ENCODE data around the gene MAP7. TPM values are rescaled to one million over a fixed set of nuclear protein-coding genes. Genes with fewer than 3 reads are reported as not detected.
"Not testable (repeated sequence)": the region's sequence is repeated elsewhere in the genome, so short reads cannot be mapped to it uniquely, and the experiment has no call there.

Gene MAP7
- total RNA-seq, 1 donor = 30.4 TPM

GRCh38 chr6:136403110-136403980 lies 146.9 kb downstream of the MAP7 start:
- DNase-seq (ENCODE audit: low read depth in 2 of 3, low spot score in 2 of 3) = peak in 1 of 3 donors; percentile 40

GRCh38 chr6:136401749-136402148 lies 148.5 kb downstream of the MAP7 start:
- DNase-seq (ENCODE audit: low read depth in 2 of 3, low spot score in 2 of 3) = no peak

- not testable (repeated sequence) for DNase-seq (ENCODE audit: low read depth in 2 of 3, low spot score in 2 of 3)
These were observed 149.0 kb downstream of the MAP7 start for GRCh38 chr6:136401236-136401635.

GRCh38 chr6:136398453-136398852 lies 151.8 kb downstream of the MAP7 start:
- DNase-seq (ENCODE audit: low read depth in 2 of 3, low spot score in 2 of 3) = no peak

- no peak for DNase-seq (ENCODE audit: low read depth in 2 of 3, low spot score in 2 of 3)
These were observed 153.3 kb downstream of the MAP7 start for GRCh38 chr6:136396908-136397307.

GRCh38 chr6:136390959-136391358 lies 159.3 kb downstream of the MAP7 start:
- DNase-seq (ENCODE audit: low read depth in 2 of 3, low spot score in 2 of 3) = not testable (repeated sequence)

- DNase-seq (ENCODE audit: low read depth in 2 of 3, low spot score in 2 of 3) = no peak
These were observed 162.9 kb downstream of the MAP7 start for GRCh38 chr6:136387316-136387715.

GRCh38 chr6:136383268-136383937 lies 166.8 kb downstream of the MAP7 start:
- no peak for DNase-seq (ENCODE audit: low read depth in 2 of 3, low spot score in 2 of 3)

GRCh38 chr6:136382676-136383252 lies 167.5 kb downstream of the MAP7 start:
- no peak for DNase-seq (ENCODE audit: low read depth in 2 of 3, low spot score in 2 of 3)

GRCh38 chr6:136378888-136379287 lies 171.3 kb downstream of the MAP7 start:
- DNase-seq (ENCODE audit: low read depth in 2 of 3, low spot score in 2 of 3) = peak in 1 of 3 donors; percentile 41

- DNase-seq (ENCODE audit: low read depth in 2 of 3, low spot score in 2 of 3) = not testable (repeated sequence)
These were observed 174.4 kb downstream of the MAP7 start for GRCh38 chr6:136375836-136376235.

GRCh38 chr6:136371959-136372358 lies 178.3 kb downstream of the MAP7 start:
- DNase-seq (ENCODE audit: low read depth in 2 of 3, low spot score in 2 of 3) = peak in 2 of 3 donors; percentile 10 to 20

GRCh38 chr6:136370988-136371728 lies 179.1 kb downstream of the MAP7 start:
- peak in 1 of 3 donors; percentile 31 for DNase-seq (ENCODE audit: low read depth in 2 of 3, low spot score in 2 of 3)

GRCh38 chr6:136365776-136366354 lies 184.4 kb downstream of the MAP7 start:
- peak in 2 of 3 donors; percentile 73 to 93 for DNase-seq (ENCODE audit: low read depth in 2 of 3, low spot score in 2 of 3)

GRCh38 chr6:136362421-136363356 lies 187.5 kb downstream of the MAP7 start:
- DNase-seq (ENCODE audit: low read depth in 2 of 3, low spot score in 2 of 3) = no peak

- no peak for DNase-seq (ENCODE audit: low read depth in 2 of 3, low spot score in 2 of 3)
These were observed 188.4 kb downstream of the MAP7 start for GRCh38 chr6:136361787-136362186.

- DNase-seq (ENCODE audit: low read depth in 2 of 3, low spot score in 2 of 3) = no peak
These were observed 189.4 kb downstream of the MAP7 start for GRCh38 chr6:136360783-136361182.

- DNase-seq (ENCODE audit: low read depth in 2 of 3, low spot score in 2 of 3) = no peak
These were observed 190.4 kb downstream of the MAP7 start for GRCh38 chr6:136359851-136360250.

- no peak for DNase-seq (ENCODE audit: low read depth in 2 of 3, low spot score in 2 of 3)
These were observed 198.6 kb downstream of the MAP7 start for GRCh38 chr6:136351518-136352110.
